Measurements from ENCODE around the gene IL10.

IL10 gene

DNA sequence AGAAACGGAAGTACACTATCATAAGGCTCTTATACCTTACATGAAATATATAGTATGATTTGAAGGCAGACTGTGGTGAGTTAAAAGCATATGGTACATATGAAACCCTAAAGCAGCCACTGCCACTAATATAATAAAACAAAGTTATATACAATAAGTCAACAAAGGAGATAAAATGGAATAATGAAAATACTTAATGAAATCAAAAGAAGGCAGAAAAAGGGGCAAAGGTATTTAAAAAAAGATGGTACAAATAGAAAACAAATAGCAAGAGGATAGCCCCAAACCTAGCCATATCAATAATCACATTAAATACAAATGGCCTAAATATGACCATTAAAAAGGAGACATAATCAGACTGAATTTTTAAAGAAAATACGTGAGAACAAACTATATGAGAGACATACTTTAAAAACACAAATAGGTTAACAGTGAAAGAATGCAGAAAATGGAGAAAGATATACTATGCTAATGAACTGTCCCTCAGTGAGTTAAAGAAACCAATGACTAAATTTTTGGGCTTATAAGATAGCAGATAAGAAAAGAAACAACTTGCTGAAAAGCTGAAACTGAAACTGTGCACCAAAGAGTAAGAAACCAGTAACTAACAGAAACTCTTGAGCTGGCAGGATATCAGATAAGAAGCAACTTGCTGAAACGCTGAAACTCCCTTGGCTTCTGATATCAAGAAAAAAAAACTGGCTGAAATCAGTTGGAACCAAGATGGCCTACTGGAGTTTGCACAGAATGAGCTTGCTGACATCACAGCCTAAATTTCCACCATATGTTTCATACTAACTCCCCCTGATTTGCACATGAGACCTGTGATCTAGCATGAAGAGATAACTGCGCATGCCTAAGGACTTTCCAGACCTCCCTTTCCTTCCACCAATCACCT, 44.3 kb upstream of the IL10 start:
- TF ChIP-seq OSR1 (CRISPR knock-in tag; IDR thresholded peaks at IDR 0.05) (no peak), ZC3H10 (CRISPR knock-in tag; IDR thresholded peaks at IDR 0.05) (no peak), ZNF8 (CRISPR knock-in tag; IDR thresholded peaks at IDR 0.05) (no peak), ZNF70 (CRISPR knock-in tag; IDR thresholded peaks at IDR 0.05) (no peak), PPARA (CRISPR knock-in tag; IDR thresholded peaks at IDR 0.05; ENCODE audit: borderline replicate concordance) (no peak), CSDC2 (CRISPR knock-in tag; IDR thresholded peaks at IDR 0.05) (no peak), ZFP3 (CRISPR knock-in tag; IDR thresholded peaks at IDR 0.05) (no peak), CREB5 (CRISPR knock-in tag; IDR thresholded peaks at IDR 0.05; ENCODE audit: low read depth) (no peak)
- TF ChIP-seq, protein P1, sequence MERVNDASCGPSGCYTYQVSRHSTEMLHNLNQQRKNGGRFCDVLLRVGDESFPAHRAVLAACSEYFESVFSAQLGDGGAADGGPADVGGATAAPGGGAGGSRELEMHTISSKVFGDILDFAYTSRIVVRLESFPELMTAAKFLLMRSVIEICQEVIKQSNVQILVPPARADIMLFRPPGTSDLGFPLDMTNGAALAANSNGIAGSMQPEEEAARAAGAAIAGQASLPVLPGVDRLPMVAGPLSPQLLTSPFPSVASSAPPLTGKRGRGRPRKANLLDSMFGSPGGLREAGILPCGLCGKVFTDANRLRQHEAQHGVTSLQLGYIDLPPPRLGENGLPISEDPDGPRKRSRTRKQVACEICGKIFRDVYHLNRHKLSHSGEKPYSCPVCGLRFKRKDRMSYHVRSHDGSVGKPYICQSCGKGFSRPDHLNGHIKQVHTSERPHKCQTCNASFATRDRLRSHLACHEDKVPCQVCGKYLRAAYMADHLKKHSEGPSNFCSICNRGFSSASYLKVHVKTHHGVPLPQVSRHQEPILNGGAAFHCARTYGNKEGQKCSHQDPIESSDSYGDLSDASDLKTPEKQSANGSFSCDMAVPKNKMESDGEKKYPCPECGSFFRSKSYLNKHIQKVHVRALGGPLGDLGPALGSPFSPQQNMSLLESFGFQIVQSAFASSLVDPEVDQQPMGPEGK (CRISPR knock-in tag; IDR thresholded peaks at IDR 0.05; ENCODE audit: borderline replicate concordance) = no peak
- ATAC-seq = no peak

- TF ChIP-seq ZNF8 (CRISPR knock-in tag; IDR thresholded peaks at IDR 0.05) (no peak), ISL1 (CRISPR knock-in tag; IDR thresholded peaks at IDR 0.05) (peak; percentile 75), ZC3H10 (CRISPR knock-in tag; IDR thresholded peaks at IDR 0.05) (no peak), TCF4 (CRISPR knock-in tag; IDR thresholded peaks at IDR 0.05; ENCODE audit: borderline replicate concordance) (peak; percentile 75; the same call in 1 of the 2 replicates)
- ATAC-seq = peak; percentile 95
Measured at GRCh38 chr1:206814716-206815341, 42.5 kb upstream of the IL10 start.

GRCh38 chr1:206812471-206812870, 40.2 kb upstream of the IL10 start:
- no peak for ATAC-seq
- TF ChIP-seq BACH2 (CRISPR knock-in tag; IDR thresholded peaks at IDR 0.05; ENCODE audit: borderline replicate concordance) (no peak), RARB (CRISPR knock-in tag; IDR thresholded peaks at IDR 0.05) (no peak), TCF4 (CRISPR knock-in tag; IDR thresholded peaks at IDR 0.05; ENCODE audit: borderline replicate concordance) (no peak), GLIS3 (CRISPR knock-in tag; IDR thresholded peaks at IDR 0.05) (no peak), ZNF70 (CRISPR knock-in tag; IDR thresholded peaks at IDR 0.05) (no peak), CSDC2 (CRISPR knock-in tag; IDR thresholded peaks at IDR 0.05) (no peak), ZFP3 (CRISPR knock-in tag; IDR thresholded peaks at IDR 0.05) (no peak), TOX (CRISPR knock-in tag; IDR thresholded peaks at IDR 0.05; ENCODE audit: borderline replicate concordance) (no peak)
- TF ChIP-seq, protein P2, sequence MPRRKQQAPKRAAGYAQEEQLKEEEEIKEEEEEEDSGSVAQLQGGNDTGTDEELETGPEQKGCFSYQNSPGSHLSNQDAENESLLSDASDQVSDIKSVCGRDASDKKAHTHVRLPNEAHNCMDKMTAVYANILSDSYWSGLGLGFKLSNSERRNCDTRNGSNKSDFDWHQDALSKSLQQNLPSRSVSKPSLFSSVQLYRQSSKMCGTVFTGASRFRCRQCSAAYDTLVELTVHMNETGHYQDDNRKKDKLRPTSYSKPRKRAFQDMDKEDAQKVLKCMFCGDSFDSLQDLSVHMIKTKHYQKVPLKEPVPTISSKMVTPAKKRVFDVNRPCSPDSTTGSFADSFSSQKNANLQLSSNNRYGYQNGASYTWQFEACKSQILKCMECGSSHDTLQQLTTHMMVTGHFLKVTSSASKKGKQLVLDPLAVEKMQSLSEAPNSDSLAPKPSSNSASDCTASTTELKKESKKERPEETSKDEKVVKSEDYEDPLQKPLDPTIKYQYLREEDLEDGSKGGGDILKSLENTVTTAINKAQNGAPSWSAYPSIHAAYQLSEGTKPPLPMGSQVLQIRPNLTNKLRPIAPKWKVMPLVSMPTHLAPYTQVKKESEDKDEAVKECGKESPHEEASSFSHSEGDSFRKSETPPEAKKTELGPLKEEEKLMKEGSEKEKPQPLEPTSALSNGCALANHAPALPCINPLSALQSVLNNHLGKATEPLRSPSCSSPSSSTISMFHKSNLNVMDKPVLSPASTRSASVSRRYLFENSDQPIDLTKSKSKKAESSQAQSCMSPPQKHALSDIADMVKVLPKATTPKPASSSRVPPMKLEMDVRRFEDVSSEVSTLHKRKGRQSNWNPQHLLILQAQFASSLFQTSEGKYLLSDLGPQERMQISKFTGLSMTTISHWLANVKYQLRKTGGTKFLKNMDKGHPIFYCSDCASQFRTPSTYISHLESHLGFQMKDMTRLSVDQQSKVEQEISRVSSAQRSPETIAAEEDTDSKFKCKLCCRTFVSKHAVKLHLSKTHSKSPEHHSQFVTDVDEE (CRISPR knock-in tag; IDR thresholded peaks at IDR 0.05) = no peak
- TF ChIP-seq, protein P3, sequence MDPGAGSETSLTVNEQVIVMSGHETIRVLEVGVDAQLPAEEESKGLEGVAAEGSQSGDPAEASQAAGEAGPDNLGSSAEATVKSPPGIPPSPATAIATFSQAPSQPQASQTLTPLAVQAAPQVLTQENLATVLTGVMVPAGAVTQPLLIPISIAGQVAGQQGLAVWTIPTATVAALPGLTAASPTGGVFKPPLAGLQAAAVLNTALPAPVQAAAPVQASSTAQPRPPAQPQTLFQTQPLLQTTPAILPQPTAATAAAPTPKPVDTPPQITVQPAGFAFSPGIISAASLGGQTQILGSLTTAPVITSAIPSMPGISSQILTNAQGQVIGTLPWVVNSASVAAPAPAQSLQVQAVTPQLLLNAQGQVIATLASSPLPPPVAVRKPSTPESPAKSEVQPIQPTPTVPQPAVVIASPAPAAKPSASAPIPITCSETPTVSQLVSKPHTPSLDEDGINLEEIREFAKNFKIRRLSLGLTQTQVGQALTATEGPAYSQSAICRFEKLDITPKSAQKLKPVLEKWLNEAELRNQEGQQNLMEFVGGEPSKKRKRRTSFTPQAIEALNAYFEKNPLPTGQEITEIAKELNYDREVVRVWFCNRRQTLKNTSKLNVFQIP (CRISPR knock-in tag; IDR thresholded peaks at IDR 0.05; ENCODE audit: borderline replicate concordance, low read depth) = no peak
- TF ChIP-seq, protein P1 (CRISPR knock-in tag; IDR thresholded peaks at IDR 0.05; ENCODE audit: borderline replicate concordance) = no peak
